Stimulated activated CD8-positive, alpha-beta memory T cell treated with anti-CD3 and anti-CD28 coated beads, Interleukin-4, amount 100 ng/mL, for 1 hour (primary cell): ENCODE results near the gene ERAL1.
"Not testable (repeated sequence)": the region's sequence is repeated elsewhere in the genome, so short reads cannot be mapped to it uniquely, and the experiment has no call there.

Source experiments
- DNase-seq, 2 donors: peaks; one replicate each; pipeline ENCODE4 v3.0.0-alpha.2; 2020; ENCODE audit warnings: low read depth in 2 of 2, low spot score in 1 of 2

Gene ERAL1

GRCh38 chr17:28878158-28878910 is 23.5 kb downstream of the ERAL1 start:
- DNase-seq, result no peak

- DNase-seq, result no peak
These were observed 24.2 kb downstream of the ERAL1 start for GRCh38 chr17:28878981-28879380.

GRCh38 chr17:28879886-28880571 is 25.2 kb downstream of the ERAL1 start:
- no peak for DNase-seq

GRCh38 chr17:28880572-28880945 is 25.7 kb downstream of the ERAL1 start:
- DNase-seq, result no peak

GRCh38 chr17:28881533-28882056 is 26.8 kb downstream of the ERAL1 start:
- no peak for DNase-seq

- DNase-seq, result no peak
These were observed 27.5 kb downstream of the ERAL1 start for GRCh38 chr17:28882154-28882895.

GRCh38 chr17:28883967-28884702 is 29.3 kb downstream of the ERAL1 start:
- no peak for DNase-seq

- no peak for DNase-seq
These were observed 30.5 kb downstream of the ERAL1 start for GRCh38 chr17:28885363-28885762.

GRCh38 chr17:28885951-28886350 is 31.1 kb downstream of the ERAL1 start:
- no peak for DNase-seq

GRCh38 chr17:28887871-28888471 is 33.2 kb downstream of the ERAL1 start:
- DNase-seq, result no peak

- DNase-seq, result no peak
These were observed 34.0 kb downstream of the ERAL1 start for GRCh38 chr17:28888832-28889231.

GRCh38 chr17:28889996-28890395 is 35.2 kb downstream of the ERAL1 start:
- no peak for DNase-seq

GRCh38 chr17:28891201-28891600 is 36.4 kb downstream of the ERAL1 start:
- DNase-seq, result no peak

- no peak for DNase-seq
These were observed 37.2 kb downstream of the ERAL1 start for GRCh38 chr17:28892024-28892423.

GRCh38 chr17:28893248-28894183 is 38.7 kb downstream of the ERAL1 start:
- DNase-seq, result not testable (repeated sequence)

GRCh38 chr17:28895794-28896447 is 41.1 kb downstream of the ERAL1 start:
- no peak for DNase-seq

GRCh38 chr17:28896491-28896883 is 41.7 kb downstream of the ERAL1 start:
- DNase-seq, result no peak

GRCh38 chr17:28896884-28897768 is 42.3 kb downstream of the ERAL1 start, which contains the start of gene FLOT2:
TSS of gene FLOT2 (minus strand) at chr17:28897733. CDS start at chr17:28897574, 159 bp downstream.
- peak; percentile 28 to 36 for DNase-seq
